Glomerular visceral epithelial cell (primary cell): ENCODE results near the gene SMARCC2.

ENCODE experiments used
- DNase-seq: peaks from one replicate; pipeline ENCODE4 v3.0.0-alpha.2; 2016; ENCODE audit errors: extremely low spot score

The SMARCC2 gene

DNA sequence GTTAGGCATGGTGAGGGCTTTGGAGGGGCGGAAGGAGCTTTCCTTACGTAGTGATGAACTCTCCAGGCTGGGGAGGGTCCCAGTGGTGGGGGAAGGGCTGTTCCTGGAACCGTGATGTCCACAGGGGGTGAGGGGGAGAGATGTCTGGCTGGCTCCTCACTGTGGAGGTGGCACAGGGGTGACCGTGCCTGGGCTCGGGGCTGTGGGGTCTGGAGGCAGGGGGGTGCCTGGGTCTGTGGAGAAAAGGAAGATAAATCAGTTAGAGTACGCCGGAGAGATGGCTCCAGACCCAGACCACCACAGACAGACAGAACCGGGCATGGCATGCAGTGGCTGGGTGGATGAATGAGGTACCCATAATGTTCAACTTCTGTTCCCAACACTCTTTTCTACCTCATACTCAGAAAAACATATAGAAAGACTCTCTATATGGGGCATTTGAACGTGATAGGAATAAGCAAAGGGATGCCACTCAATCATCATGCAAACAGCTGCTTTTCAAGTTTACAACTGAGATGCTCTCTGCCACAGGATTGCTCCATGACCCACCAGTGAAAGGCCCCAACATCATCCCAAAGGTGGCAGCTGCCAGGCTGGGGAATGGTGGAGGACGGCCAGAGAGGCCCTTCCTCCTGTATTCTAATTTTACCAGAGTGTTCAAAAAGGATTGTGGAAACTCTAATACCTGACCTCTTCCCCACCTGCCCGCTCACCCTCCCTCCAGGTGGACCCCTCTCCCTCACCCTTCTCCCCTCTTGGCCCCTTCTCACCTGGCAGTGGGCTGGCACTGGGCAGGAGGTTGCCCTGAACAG lies 25.5 kb downstream of the SMARCC2 start:
- DNase-seq = no peak

DNA sequence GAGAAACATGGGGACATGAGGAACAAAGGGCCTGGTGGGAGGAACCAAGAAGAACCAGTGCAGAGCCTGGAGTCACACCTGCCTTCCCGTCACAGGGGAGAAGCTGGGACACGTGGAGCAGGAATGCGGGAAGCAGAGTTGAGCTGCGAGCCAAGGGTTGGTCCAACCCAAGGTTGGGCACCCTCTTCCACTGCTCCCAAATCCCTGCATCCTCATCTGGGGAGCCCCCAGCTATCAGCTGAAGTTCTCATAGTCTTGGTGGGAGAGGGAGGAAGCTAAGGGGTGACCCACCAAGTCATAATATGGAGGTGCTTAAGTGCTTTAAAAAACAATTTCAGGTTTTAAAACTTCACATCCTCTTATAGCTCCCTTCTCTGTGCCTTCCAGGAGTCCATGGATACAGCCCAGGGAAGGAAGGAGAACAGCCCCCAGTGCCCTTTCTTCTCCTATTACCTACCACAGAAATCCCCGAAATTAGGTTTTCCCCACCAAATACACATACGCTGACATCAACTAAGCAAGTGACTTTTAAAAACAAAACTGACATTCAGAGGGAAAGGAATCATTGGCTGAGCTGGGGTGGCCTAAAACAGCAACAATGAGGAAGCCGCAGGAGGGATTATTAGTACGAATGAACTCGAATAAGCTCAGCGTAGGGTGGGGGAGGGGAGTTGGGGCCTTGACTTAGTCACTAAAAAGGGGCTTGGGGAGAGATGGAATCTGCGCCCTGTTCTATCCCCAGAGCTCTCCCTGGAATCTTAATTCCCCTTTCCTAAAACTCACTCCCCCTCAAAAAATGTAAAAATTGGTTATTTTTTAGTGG lies 26.6 kb downstream of the SMARCC2 start:
- no peak for DNase-seq

DNA sequence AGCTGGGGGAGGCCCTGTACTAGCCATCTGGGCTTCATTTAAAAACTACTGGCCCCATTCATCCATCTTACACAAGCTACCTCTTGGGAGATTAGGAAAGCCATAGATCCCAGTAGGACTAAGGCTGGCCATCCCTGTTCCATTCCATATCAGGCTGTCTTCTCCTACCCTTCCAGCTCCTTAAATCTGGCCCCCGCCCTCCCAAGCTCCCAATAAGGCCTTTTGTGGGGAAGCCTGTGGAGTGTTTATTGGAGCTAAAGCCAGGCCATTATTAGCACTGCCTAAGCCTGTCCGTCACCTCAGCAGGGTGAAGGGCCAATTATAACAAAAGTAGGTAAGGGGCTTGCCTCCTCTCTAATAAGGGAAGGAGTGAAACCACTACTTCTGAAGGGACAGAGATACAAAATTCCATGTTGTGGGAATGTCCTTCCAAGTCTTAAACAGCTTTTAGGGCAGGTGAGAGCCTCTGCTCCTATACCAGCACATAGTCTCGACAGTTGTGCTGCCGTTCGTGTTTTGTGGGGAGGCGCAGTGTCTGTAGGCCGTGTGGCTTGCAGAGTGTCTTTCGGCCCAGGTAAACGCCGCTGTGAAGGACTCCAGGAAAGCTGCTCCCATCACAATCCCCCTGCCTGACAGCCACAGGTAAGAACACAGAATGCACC lies 27.5 kb downstream of the SMARCC2 start:
- DNase-seq = no peak

DNA sequence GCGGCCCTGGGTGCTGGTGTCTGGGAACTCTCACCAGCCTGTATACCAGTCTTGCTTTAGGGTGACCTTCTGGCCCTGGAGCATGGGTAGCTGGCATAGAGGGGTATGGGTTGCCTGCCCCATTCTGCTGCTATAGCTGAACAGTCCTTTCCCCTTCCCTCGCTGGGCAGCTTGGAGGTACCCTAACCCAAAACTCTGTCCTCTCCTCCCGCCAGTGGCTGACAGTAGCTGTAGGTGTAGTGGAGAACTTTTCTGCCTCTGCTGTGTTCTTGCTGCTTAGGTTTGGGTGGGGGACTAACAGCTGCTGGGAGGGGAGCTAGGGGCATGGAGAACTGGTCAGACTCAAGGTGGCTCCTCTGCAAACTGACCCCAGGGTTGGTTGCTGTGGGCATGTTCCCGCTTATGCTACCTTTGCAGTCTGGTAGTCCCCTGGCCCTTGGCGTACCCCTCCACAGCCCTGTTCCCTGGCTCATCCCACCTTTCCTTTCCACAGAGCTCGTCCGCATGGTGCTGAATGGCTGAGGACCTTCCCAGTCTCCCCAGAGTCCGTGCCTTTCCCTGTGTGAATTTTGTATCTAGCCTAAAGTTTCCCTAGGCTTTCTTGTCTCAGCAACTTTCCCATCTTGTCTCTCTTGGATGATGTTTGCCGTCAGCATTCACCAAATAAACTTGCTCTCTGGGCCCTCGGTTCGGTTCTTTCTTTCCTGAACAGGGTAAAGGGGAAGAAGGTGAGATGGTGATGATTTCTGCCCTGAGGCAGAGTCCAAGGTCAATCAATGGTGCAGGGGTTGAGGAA lies 28.2 kb downstream of the SMARCC2 start:
- DNase-seq = no peak

DNA sequence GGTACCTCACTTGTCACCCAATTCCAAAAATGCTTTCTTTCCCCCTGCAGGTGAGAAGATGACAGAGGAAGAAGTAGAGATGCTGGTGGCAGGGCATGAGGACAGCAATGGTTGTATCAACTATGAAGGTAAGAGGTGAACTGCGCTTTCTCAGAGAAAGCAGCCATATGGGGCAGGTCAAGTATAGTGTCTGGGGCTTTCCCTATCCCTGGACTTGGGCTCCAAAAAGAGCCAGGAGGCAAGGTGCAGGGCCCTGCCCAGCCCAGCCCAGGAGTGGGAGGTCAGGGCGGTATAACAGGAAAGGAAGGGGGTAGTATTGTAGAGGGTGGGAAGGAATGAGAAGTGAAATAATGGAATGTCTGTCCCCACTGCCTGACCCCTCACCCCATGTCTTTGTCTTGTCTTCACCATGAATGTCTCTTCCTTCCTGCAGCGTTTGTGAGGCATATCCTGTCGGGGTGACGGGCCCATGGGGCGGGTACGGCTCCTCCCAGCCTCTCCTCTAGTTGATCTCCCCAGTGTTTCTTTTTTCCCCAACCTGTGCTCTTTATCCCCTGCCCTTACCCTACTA lies 29.0 kb downstream of the SMARCC2 start:
- DNase-seq = peak; percentile 50

DNA sequence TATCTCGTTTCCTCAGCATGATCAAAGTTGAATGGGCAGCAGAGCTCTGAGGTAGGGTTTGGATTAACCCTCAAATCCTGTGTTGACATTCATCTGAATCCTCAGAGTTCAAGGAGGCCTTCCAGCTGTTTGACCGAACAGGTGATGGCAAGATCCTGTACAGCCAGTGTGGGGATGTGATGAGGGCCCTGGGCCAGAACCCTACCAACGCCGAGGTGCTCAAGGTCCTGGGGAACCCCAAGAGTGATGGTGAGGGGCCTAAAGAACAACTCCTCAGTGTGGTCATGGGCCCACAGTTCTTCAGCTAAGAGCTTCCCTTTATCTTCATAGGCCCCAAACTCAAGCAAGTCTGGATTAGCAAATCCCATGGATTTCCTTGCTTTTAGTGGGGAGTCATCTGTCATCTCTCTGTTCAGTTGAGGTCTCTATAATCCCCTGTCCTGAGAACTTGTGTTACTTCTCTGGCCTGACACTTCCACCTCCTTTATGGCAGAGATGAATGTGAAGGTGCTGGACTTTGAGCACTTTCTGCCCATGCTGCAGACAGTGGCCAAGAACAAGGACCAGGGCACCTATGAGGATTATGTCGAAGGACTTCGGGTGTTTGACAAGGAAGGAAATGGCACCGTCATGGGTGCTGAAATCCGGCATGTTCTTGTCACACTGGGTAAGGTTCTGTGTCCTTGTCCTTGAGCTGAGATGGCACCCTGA lies 29.6 kb downstream of the SMARCC2 start:
- DNase-seq = peak; percentile 5

DNA sequence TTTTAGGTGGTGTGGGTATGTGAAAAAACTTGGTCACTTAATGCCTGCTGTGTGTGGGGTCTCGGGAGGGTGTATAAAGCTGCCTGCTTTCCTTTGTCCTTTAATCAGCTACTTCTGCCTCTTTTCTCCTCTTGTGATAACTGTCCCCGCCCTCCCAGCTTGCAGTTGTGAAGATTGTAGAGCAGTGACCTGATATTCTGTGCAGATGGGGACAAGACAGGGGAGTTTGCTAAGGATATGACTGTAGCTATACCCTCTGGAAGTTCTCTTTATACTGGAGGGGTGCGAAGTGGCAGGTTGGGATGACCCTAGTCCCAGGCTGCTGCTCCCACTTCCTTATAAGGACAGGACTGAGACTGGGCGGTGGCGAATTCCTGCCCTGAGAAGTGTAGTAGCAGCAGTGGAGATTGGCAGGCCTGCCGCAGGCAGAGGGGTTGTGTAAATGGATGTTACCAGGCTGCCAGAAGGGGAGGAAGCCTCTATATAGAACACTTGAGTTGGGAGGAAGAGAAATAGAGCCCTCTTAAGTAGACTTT lies 30.3 kb downstream of the SMARCC2 start:
- DNase-seq = peak; percentile 72

DNA sequence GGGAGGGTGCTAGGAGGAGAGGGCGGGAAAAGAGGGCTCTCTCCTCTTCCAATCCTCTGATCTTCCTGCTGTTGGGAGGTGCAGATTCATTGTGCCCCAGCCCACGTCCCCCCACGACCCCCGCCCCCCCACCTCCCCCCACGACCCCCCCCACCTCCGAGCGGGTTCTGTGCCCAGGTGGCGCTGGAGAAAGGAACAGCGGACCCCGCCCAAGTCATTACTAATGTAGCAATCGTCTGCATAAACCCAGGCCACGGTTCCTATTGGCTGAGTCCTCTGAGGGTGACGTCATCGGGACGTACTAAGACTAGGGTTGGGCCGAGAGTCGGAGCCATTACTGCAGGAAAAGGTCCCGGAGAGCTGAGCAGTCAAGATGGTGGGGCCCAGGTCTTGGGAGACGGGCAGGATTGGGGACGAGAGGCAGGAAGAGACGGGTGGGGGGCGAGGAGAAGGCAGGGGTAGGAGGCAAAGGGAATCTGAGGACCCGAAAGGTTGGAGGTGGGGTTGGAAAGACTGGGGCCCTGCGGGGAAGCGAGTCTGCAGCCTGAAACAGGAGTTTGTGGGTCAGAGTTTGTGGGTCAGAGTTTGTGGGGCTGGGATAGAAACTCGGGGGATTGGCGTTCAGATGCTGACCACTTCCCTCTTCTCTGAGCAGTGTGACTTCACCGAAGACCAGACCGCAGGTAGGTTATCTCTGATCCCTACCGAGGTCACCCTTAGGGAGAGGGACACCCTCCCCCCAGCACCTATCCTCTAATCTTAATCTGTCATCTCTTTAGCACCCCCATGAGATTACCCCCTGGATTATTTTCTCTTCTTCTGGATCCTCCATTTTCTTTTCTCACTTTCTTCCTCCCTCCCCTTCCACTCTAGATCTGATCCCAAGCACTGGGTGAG lies 31.0 kb downstream of the SMARCC2 start, which contains the start of gene MYL6:
TSS of gene MYL6 (plus strand) at position 331 of the 897 bp plus-strand sequence. CDS start at position 374, 43 bp downstream.
- peak; percentile 97 for DNase-seq

DNA sequence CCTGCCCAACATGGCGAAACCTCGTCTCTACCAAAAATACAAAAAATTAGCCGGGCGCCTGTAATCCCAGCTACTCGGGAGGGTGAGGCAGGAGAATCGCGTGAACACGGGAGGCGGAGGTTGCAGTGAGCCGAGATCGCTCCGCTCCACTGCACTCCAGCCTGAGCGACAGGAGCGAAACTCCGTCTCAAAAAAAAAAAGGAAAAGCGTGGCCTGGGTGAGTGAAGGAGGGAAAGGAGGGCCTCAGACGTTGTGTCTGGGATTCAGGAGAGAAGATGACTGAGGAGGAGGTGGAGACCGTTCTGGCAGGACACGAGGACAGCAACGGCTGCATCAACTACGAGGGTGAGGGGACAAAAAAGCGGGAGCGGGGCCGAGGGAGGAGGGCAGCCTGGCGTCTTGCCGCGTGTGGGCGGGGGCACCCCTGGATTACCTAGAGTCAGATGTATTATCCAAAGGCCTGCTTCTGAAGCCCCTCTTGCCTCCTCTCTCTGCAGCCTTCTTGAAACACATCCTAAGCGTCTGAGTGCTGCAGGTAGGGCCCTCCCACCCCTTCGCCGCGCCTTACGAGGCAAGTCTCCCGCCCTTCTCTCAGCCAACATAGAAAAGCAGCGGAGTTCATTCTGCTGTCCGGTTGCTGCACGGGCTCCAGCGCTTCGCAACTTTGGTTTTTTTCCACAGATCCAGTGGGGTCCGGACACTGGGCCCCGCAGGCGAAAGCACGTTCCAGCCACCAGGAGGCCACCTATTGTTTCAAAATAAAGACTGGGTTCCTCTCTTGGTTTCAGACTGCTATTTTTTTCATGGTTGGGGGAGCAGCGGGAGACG lies 31.9 kb downstream of the SMARCC2 start:
- peak; percentile 91 for DNase-seq

DNA sequence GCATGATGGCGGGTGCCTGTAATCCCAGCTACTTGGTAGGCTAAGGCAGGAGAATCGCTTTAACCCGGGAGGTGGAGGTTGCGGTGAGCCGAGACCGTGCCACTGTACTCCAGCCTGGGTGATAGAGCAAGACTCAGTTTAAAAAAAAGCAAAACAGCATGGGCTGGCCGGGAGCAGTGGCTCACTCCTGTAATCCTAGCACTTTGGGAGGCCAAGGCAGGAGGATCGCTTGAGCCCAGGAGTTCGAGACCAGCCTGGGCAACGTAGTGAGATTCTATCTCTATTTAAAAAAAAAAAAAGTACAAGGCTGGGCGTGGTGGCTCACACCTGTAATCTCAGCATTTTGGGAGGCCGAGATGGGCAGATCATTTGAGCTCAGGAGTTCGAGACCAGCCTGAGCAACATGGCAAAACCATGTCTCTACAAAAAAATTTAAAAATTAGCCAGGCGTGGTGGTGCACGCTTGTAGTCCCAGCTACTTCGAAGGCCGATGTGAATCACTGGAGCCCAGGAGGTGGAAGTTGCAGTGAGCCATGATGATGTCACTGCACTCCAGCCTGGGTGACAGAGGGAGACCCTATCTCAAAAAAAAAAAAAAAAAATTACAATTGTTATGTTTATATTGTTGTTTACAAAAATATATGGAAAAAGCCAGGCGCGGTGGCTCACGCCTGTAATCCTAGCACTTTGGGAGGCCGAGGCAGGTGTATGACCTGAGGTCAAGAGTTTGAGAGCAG lies 32.7 kb downstream of the SMARCC2 start:
- DNase-seq = peak; percentile 56

DNA sequence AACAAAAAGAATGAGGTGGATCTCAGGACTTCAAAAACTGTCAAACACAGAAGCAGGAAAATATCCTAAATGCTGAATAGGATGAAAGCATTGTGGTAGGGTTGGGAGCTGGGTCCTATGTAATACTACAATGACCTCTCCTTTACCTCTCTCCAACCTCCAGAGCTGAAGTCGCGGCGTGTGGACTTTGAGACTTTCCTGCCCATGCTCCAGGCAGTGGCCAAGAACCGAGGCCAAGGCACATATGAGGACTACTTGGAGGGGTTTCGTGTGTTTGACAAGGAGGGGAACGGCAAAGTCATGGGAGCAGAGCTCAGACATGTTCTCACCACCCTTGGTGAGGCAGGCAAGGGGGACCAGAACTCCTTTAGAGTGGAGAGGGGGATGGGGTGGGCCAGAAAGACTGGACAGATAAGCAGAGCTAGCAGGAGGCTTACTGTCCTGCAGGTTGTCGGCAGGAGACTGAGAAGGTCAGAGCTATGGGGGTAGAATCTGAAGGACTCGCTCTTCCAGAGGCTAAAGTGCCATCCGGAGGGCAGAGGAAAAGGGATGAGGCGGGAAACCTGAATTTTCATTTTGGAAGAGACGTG lies 33.9 kb downstream of the SMARCC2 start:
- no peak for DNase-seq

DNA sequence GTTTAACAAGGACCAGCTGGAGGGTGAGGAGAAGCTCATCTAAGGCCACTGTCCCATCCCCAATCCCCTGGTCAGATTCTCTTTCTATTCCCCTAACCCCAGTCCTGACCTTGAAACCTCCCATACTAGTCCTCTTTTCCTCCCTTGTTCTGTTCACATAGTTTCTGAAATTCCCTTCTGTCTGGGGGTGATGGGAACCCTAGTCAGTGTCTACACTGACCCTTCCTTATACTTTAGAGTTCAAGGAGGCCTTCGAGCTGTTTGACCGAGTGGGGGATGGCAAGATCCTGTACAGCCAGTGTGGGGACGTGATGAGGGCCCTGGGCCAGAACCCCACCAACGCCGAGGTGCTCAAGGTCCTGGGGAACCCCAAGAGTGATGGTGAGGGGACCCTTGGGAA lies 34.5 kb downstream of the SMARCC2 start:
- DNase-seq = no peak

DNA sequence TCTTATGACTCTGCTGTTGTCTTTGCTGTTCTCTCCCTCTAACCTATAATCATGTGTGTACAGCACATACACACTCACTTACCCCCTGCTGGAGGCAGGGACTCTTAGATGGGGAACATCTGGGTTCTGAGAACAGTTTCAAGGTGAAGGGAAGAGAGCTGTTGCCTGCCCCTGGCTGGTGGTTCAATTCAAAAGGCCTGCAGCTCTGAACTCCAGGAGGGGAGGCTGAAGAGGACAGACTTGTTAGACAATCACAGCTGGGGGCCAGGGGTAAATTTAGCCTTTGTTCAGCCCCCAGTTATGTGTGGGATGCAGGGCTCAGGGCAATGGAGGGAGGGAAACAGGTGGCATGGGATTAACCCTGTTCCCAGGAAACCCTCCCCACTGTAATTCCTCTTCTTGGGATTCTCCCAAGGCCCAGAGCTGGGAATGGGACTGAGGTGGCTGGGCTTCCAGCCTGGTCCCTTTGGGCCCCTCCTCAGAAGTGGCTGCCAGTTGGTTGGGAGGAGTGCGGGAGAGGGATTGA lies 35.0 kb downstream of the SMARCC2 start:
- DNase-seq = no peak

DNA sequence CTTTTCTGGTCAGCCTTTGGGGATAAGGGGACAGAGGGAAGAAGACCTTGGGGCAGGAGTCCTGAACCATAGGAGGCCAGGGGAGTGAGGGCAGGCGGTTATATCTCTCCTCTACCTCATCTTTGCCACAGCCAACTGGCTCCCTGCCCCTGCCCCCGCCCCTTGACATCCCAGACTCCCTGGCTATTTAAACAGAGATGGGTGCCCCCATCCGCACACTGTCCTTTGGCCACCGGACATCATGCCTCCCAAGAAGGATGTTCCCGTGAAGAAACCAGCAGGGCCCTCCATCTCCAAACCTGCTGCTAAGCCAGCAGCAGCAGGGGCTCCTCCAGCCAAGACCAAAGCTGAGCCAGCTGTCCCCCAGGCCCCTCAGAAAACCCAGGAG lies 35.6 kb downstream of the SMARCC2 start:
- DNase-seq = no peak

DNA sequence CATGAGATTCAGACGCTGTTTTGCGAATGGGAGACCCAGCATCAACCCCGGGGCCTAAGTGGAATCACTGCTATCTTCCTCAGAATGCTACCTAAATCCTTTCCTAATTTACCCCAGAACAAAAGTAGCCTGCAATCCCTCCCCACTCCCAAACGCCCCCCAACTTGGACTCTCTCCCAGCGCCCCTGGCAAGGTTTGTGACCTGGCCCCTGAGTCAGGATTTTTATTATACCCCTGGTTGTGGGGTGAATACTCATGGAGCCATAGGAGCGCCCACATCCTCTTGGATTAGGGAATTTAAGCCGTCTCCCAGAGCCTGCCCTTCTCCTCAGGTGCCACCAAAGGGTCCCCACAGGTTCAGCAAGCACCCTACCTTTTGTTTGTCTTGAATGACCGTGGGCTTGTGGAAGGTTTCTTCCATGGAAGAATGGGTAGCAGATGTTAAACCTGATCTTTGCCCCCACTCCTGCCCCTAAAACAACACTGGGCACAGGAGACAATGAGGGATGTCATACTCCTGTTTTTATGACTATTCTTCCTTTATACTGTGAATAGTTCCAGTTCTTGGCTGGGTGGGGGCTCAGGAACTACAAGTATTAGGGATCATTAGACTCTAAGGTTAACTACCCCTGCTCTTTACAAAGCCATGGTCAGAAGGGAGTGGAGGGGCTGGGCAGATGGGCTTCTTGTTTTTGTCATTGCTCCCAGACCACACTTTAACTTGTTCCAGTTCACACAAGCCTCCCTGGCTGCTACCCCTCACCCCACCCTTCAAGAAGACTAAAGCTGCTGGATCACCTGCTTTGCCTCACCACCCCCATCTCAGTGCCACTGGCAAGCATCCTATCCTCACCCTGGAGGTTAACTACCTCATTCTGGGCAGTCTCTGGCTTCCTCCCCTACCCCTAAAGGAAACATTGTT lies 36.3 kb downstream of the SMARCC2 start:
- DNase-seq = no peak
